NCI-H345 (cell line): ENCODE results near the gene ANO5.
"Not testable (repeated sequence)": the region's sequence is repeated elsewhere in the genome, so short reads cannot be mapped to it uniquely, and the experiment has no call there.

Experiments
- DNase-seq: peaks from one replicate; lab custom pipeline; 2025; lab: John Stamatoyannopoulos, UW

Gene ANO5

GRCh38 chr11:22197139-22198005, 4.5 kb downstream of the ANO5 start:
- no peak for DNase-seq

GRCh38 chr11:22199243-22199642, 6.4 kb downstream of the ANO5 start:
- DNase-seq = no peak

GRCh38 chr11:22203281-22203680, 10.4 kb downstream of the ANO5 start:
- no peak for DNase-seq

GRCh38 chr11:22207162-22207561, 14.3 kb downstream of the ANO5 start:
- no peak for DNase-seq

DNA sequence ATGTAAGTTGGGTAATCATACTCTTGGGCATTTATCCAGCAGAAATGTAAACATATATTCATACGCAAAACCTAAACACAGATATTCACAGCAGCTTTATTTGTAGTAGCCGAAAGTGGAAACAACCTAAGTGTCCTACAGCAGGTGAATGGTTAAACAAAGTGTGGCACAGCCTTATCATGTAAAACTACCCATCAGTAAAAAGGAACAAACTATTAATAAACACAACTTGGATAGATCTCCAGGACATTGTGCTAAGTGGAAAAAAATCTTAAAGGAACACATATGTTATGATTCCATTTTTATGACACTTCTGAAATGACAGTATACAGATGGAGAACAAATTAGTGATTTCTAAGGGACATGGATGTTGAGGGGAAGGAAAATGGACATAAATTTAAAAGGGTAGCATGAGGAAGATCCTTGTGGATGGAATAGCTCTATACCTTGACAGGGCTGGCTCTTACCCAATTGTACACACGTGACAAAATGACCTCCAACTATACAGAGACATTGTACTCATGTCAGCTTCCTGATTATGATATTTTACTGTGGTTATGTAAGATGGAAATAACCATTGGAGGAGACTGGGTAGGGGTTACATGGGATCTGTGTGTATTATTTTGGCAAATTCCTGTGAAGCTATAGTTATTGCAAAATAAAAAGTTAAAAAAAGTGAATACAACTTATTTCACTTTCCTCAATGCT, 15.4 kb downstream of the ANO5 start:
- no peak for DNase-seq

DNA sequence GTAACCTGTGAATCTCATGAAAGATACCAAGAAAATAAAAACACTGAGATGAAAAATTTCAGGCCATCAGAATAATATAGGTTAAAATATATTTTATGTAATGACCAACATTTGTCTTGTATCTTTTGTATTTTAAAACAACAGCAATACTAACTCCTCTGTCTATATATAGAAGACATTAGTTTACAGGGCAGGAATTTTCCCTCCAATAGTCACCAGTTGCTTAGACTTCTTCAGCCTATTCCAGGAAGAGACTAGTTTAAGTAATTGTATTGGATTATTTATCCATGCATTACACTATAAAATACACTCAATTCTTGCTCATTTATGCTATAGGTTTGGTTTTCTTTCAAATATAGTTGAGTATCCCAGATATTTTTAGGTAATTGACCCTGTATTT, 24.1 kb downstream of the ANO5 start:
- no peak for DNase-seq

- no peak for DNase-seq
These were observed 28.3 kb downstream of the ANO5 start for GRCh38 chr11:22221143-22221542.

- no peak for DNase-seq
These were observed 32.3 kb downstream of the ANO5 start for GRCh38 chr11:22225190-22225589.

GRCh38 chr11:22234743-22235142, 41.9 kb downstream of the ANO5 start:
- no peak for DNase-seq

GRCh38 chr11:22244986-22245592, 52.2 kb downstream of the ANO5 start:
- peak; percentile 41 for DNase-seq

GRCh38 chr11:22246992-22247391, 54.1 kb downstream of the ANO5 start:
- no peak for DNase-seq

DNA sequence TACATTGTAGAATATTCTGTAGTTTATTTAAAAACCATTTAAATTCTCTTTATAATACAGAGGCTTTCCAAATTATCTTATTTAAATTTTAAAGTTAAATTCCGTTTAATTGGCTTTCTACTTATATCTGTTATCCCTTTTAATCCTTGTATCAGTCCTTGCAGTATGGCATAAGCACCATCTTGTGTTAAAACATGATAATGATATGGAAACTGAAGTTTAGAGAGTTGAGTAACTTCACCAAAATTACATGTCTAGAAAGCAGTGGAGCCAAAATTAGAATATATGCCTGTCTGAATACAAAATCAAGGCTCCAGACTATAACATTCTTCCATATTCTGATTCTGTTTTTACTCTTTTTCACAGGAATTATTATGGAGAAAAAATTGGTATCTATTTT, 57.0 kb downstream of the ANO5 start:
- no peak for DNase-seq

GRCh38 chr11:22256876-22257275, 64.0 kb downstream of the ANO5 start:
- DNase-seq = no peak

DNA sequence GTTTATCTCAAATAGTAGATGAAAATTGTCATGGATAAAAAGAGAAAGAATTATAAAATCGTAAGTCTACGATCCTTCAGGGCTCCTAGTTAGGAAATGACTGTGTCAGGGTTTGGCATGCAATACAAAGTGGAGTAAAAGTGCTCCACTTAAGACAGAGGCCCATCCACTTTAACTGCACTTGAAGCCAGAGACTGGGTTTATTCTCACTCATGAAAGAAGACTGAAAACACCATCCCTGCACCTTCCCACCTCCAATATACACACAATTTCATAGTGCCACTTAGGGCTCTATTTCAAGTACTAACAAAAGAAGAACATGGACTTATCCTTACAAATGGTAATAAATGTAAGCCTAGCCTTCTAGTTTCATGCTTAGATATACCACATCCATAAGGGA, 70.7 kb downstream of the ANO5 start:
- DNase-seq = no peak

DNA sequence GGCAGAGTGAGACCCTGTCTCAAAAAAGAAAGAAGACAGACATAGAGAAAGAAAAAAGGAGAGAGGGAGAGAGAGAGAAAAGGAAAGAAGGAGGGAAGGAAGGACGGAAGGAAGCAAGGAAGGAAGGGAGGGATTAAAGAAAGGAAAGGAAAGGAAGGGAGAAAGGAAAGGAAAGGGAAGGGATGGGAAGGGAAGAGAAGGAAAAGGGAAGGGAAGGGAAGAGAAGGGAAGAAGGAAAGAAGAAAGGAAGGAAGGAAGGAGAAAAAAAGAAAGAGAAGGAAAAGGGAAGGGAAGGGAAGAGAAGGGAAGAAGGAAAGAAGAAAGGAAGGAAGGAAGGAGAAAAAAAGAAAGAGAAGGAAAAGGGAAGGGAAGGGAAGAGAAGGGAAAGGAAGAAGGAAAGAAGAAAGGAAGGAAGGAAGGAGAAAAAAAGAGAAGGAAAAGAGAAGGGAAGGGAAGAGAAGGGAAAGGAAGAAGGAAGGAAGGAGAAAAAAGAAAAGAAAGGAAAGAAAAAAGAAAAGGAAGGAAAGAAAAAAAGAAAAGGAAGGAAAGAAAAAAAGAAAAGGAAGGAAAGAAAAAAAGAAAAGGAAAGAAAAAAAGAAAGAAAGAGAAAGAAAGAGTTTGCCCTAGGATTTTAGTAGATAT, 76.2 kb downstream of the ANO5 start:
- not testable (repeated sequence) for DNase-seq

DNA sequence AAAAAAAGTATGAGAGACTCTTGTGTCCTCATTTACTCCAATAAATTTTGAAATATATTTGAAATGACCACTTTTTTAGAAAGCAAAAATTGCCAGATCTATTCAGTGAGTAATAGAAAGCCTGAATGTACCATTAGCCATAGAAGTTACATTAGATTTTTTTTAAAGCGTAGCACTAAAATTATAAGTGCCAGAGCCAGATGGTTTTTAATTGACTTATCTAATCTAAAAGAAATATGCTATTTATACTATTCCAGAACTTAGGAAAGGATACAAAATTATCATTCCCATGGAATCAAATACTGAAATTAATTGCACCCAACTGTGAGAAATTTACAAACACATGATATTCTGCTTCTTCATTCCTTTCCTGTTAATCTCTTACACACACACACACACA, 80.9 kb downstream of the ANO5 start:
- no peak for DNase-seq

- DNase-seq = no peak
These were observed 82.7 kb downstream of the ANO5 start for GRCh38 chr11:22275600-22275999.

- DNase-seq = no peak
These were observed 83.7 kb downstream of the ANO5 start for GRCh38 chr11:22276535-22276934.

DNA sequence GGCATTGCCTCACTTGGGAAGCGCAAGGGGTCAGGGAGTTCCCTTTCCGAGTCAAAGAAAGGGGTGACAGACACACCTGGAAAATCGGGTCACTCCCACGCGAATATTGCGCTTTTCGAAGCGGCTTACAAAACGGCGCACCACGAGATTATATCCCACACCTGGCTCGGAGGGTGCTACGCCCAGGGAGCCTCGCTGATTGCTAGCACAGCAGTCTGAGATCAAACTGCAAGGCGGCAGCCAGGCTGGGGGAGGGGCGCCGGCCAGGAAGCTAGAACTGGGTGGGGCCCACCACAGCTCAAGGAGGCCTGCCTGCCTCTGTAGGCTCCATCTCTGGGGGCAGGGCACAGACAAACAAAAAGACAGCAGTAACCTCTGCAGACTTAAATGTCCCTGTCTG, 92.1 kb downstream of the ANO5 start:
- DNase-seq = not testable (repeated sequence)

DNA sequence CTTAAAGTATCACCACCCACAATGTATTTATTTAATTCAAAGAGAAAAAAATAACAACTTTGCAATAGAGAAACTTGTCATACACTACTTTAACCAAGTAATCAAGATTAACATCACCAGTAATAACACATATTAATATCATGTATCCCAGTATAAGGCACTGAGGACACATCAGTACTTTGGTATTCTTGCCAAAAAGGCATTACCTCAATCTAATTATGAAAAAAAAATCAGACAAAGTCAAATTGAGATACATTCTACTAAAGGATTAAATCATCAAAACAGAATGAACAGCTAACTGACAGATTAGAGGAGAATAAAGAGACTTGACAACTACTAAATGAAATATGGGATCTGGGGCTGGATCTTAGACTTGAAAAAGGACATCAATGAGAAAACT, 109.5 kb downstream of the ANO5 start:
- no peak for DNase-seq

- DNase-seq = peak; percentile 54
These were observed 111.6 kb downstream of the ANO5 start for GRCh38 chr11:22304337-22304961.

DNA sequence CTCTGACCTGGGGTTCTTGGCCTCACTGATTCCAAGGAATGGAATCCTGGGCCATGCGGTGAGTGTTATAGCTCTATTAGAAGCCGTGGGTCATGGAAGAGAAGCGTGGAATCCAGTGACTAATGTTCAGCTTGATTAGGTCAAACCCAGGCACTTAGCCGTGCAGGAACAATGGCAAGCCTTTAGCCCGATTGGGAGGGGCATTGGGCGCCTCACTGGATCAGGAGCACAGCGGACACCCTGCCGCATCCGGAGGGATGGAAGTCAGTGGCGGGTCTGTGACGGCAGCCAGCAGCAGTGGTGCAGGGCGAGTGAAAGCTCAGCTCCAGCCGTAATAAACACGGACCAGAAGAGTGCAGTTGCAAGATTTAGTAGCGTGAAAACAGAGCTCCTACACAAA, 124.8 kb downstream of the ANO5 start:
- no peak for DNase-seq
